HEK293 (cell line): ENCODE results near the gene AFF3.

Source experiments
- PBX3 ChIP-seq: sonication (generic); formaldehyde crosslinking; IDR thresholded peaks from 2 replicates; pipeline ENCODE4 v1.8.1; 2022; ENCODE audit warnings: mild to moderate bottlenecking, moderate library complexity, missing genetic modification reagents
- ZNF223 ChIP-seq: fragments of 450-650 bp; formaldehyde crosslinking; IDR thresholded peaks from 2 replicates; pipeline ENCODE4 v1.5.1; 2016; ENCODE audit warnings: missing biosample characterization, missing genetic modification characterization
- ZNF555 ChIP-seq: fragments of 450-650 bp; formaldehyde crosslinking; conservative IDR thresholded peaks from 2 replicates; pipeline ENCODE4 v1.5.1; 2017; ENCODE audit warnings: missing biosample characterization, mild to moderate bottlenecking, missing genetic modification characterization, inconsistent platforms
- TF ChIP-seq, protein P1 (sequence below): fragments of 450-650 bp; formaldehyde crosslinking; IDR thresholded peaks from 2 replicates; pipeline ENCODE4 v1.5.1; 2016; ENCODE audit warnings: missing biosample characterization, missing genetic modification characterization

GRCh38 chr2:99899882-99900281 lies 242.5 kb downstream of the AFF3 start:
- TF ChIP-seq ZNF555 (tag by site-specific recombination), result no peak
- TF ChIP-seq, protein P1, sequence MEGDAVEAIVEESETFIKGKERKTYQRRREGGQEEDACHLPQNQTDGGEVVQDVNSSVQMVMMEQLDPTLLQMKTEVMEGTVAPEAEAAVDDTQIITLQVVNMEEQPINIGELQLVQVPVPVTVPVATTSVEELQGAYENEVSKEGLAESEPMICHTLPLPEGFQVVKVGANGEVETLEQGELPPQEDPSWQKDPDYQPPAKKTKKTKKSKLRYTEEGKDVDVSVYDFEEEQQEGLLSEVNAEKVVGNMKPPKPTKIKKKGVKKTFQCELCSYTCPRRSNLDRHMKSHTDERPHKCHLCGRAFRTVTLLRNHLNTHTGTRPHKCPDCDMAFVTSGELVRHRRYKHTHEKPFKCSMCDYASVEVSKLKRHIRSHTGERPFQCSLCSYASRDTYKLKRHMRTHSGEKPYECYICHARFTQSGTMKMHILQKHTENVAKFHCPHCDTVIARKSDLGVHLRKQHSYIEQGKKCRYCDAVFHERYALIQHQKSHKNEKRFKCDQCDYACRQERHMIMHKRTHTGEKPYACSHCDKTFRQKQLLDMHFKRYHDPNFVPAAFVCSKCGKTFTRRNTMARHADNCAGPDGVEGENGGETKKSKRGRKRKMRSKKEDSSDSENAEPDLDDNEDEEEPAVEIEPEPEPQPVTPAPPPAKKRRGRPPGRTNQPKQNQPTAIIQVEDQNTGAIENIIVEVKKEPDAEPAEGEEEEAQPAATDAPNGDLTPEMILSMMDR (tag by site-specific recombination), result no peak
- no peak for TF ChIP-seq ZNF223
- no peak for TF ChIP-seq PBX3 (CRISPR knock-in tag)
